K562 (cell line): ENCODE results near the gene PPEF2. TPM values are rescaled to one million over a fixed set of nuclear protein-coding genes. Genes with fewer than 3 reads are reported as not detected.

Source experiments
- BDP1 ChIP-seq: IDR thresholded peaks from 3 replicates; pipeline ENCODE4 v1.6.1; 2011; ENCODE audit not compliant: insufficient read length, insufficient read depth
- KAT2B ChIP-seq: IDR thresholded peaks from one replicate; pipeline ENCODE4 v1.6.1; 2012; ENCODE audit warnings: low read depth, mild to moderate bottlenecking, control low read depth, inconsistent platforms, low read length, moderate library complexity
- MBD2 ChIP-seq: sonication (generic); IDR thresholded peaks from 2 replicates; pipeline ENCODE4 v1.6.1; 2016; ENCODE audit warnings: low read depth, borderline replicate concordance
- NFRKB ChIP-seq: fragments of 450-650 bp; IDR thresholded peaks from 2 replicates; pipeline ENCODE4 v1.6.1; 2016; ENCODE audit warnings: low read depth
- NR1H2 ChIP-seq: sonication (generic); formaldehyde crosslinking; IDR thresholded peaks from 2 replicates; pipeline ENCODE4 v1.4.0; 2020; ENCODE audit warnings: mild to moderate bottlenecking, missing genetic modification reagents
- RAD21 ChIP-seq, 2 experiments: fragments of 250-450 bp in 1 of 2; fragments of 450-650 bp in 1 of 2; sonication (Bioruptor Pico) in 1 of 2; formaldehyde crosslinking in 1 of 2; IDR thresholded peaks in 1 of 2; conservative IDR thresholded peaks in 1 of 2; 2 replicates each; pipeline versions ENCODE4 v1.4.0 to v1.8.0; 2020 to 2022; ENCODE audit warnings: mild to moderate bottlenecking in 2 of 2, moderate library complexity in 1 of 2
- RBM25 ChIP-seq: fragments of 200-400 bp; formaldehyde crosslinking; IDR thresholded peaks from 2 replicates; pipeline ENCODE4 v1.6.1; 2018; ENCODE audit warnings: low read length, low read depth, moderate library complexity; ENCODE audit not compliant: severe bottlenecking
- RBM39 ChIP-seq: fragments of 200-400 bp; formaldehyde crosslinking; optimal IDR thresholded peaks from 2 replicates; pipeline ENCODE3; 2018; ENCODE audit warnings: low read depth, low read length
- SMC3 ChIP-seq: conservative IDR thresholded peaks from 2 replicates; pipeline ENCODE4 v1.6.1; 2011; ENCODE audit warnings: low read depth, low read length, improper control_type of control experiment; ENCODE audit not compliant: insufficient read depth
- TARDBP ChIP-seq: fragments of 450-650 bp; IDR thresholded peaks from 2 replicates; pipeline ENCODE4 v1.6.1; 2016
- TCF7 ChIP-seq: sonication (generic); IDR thresholded peaks from 2 replicates; pipeline ENCODE4 v1.6.1; 2016; ENCODE audit warnings: antibody characterized with exemption, borderline replicate concordance
- TFAM ChIP-seq: fragments of 250-450 bp; sonication (Bioruptor Pico); conservative IDR thresholded peaks from 2 replicates; pipeline ENCODE4 v1.5.0; 2021; ENCODE audit warnings: mild to moderate bottlenecking, moderate library complexity
- TOE1 ChIP-seq, 2 experiments: fragments of 450-650 bp in 1 of 2; sonication (generic) in 1 of 2; formaldehyde crosslinking in 1 of 2; IDR thresholded peaks; 2 replicates each; pipeline versions ENCODE4 v1.7.1 to v1.8.0; 2016 to 2022; ENCODE audit warnings: borderline replicate concordance in 2 of 2, mild to moderate bottlenecking in 2 of 2, antibody characterized with exemption in 1 of 2, inconsistent platforms in 1 of 2, low read depth in 1 of 2, missing genetic modification reagents in 1 of 2, moderate library complexity in 1 of 2
- TRIM24 ChIP-seq, 2 experiments: fragments of 450-650 bp; IDR thresholded peaks; 2 replicates each; pipeline ENCODE4 v1.6.1; 2016
- ZKSCAN3 ChIP-seq: fragments of 250-450 bp; sonication (Bioruptor Pico); IDR thresholded peaks from 2 replicates; pipeline ENCODE4 v1.4.0; 2020
- ZNF780A ChIP-seq: fragments of 250-450 bp; sonication (Bioruptor Pico); IDR thresholded peaks from 2 replicates; pipeline ENCODE4 v1.5.0; 2021; ENCODE audit warnings: mild to moderate bottlenecking
- polyA plus RNA-seq, 8 experiments: library from polyadenylated mRNA; depleted of rRNA in 4 of 8; stranded (reverse) in 5 of 8; unstranded in 3 of 8; fragments of >200 nt; fragmentation: Nextera tagmentation in 2 of 8; fragmentation: Illumina TruSeq in 1 of 8; extraction: Ambion mirVana in 2 of 8; extraction: Trizol in 1 of 8; gene quantifications; 2 replicates each; pipeline versions ENCODE4 v1.2.1 to v1.2.3, GENCODE V29; 2011 to 2014; ENCODE audit warnings: inconsistent platforms in 1 of 8, missing spikeins in 1 of 8
- total RNA-seq, 7 experiments: library from RNA; depleted of rRNA in 6 of 7; stranded (reverse); fragments of >200 nt in 6 of 7; fragmentation: Illumina TruSeq in 2 of 7; extraction: Trizol in 2 of 7; gene quantifications; 2 replicates each; pipeline versions ENCODE4 v1.2.1 to v1.2.3, GENCODE V29; 2011 to 2021; ENCODE audit warnings: low replicate concordance in 1 of 7
- TF ChIP-seq, protein P1 (sequence below): sonication (generic); formaldehyde crosslinking; IDR thresholded peaks from 2 replicates; pipeline ENCODE4 v1.8.0; 2022; ENCODE audit warnings: missing genetic modification reagents, mild to moderate bottlenecking, borderline replicate concordance
- TF ChIP-seq, protein P2 (sequence below): sonication (generic); formaldehyde crosslinking; IDR thresholded peaks from 2 replicates; pipeline ENCODE4 v1.8.0; 2022; ENCODE audit warnings: mild to moderate bottlenecking, missing genetic modification reagents, borderline replicate concordance
- TF ChIP-seq, protein P3 (sequence below), 2 experiments: fragments of 250-450 bp in 1 of 2; fragments of 450-650 bp in 1 of 2; sonication (Bioruptor Pico) in 1 of 2; IDR thresholded peaks; 2 replicates each; pipeline versions ENCODE4 v1.6.1 to v1.8.0; 2016 to 2021; ENCODE audit warnings: mild to moderate bottlenecking in 2 of 2, moderate library complexity in 2 of 2, missing compliant biosample characterization in 1 of 2, missing genetic modification characterization in 1 of 2
- TF ChIP-seq, protein P4 (sequence below): sonication (generic); formaldehyde crosslinking; IDR thresholded peaks from 2 replicates; pipeline ENCODE4 v1.9.0; 2022; ENCODE audit warnings: mild to moderate bottlenecking, missing genetic modification reagents
- TF ChIP-seq, protein P5 (sequence below): fragments of 200-800 bp; sonication (Bioruptor generic); IDR thresholded peaks from 2 replicates; pipeline ENCODE4 v1.6.1; 2017; ENCODE audit warnings: missing genetic modification characterization, missing compliant biosample characterization

PPEF2 gene
- total and polyA plus RNA-seq, 9 of the 15 experiments (the other 6 are each of a cell fraction or from before 2014, with no cell fraction given), result not detected

DNA sequence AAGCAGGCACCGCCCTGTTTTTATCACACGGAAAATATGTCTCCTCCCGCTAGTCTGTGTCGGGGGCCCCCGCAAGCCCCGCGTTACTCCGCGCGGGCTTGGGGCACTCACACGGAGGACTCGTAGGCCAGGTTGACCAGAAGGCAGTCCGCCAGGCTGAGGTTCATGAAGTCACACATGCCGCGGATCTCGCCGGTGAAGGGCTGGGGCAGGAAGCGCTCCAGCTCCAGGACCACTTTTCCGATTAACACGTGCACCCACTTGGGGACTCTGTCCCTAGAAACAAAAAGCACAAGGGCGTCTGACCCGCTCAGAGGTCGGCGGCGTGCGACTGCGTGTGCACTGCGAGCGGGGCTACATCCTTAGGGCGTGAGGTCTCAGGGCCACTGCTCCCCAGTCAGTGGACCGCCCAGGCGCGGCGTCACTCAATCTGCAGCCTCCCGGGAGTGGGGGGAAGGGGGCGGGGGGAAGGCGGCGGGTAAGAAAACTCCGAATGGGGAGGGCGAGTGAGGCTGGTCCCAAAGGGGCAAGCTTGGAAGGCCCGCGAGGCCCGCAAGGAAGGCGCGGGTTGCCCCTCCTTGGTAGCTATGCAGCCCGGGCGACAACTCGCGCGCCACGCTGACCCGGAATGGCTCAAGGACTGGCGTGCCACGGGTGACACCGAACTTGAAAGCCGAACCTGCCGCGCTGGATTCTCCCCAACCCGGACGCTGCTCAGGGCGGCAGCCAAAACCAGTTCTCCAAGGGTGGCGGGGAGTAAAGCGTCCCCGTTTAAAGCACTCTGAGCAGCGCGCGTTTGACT, 37.8 kb upstream of the PPEF2 start (continued):
- TF ChIP-seq, protein P1, sequence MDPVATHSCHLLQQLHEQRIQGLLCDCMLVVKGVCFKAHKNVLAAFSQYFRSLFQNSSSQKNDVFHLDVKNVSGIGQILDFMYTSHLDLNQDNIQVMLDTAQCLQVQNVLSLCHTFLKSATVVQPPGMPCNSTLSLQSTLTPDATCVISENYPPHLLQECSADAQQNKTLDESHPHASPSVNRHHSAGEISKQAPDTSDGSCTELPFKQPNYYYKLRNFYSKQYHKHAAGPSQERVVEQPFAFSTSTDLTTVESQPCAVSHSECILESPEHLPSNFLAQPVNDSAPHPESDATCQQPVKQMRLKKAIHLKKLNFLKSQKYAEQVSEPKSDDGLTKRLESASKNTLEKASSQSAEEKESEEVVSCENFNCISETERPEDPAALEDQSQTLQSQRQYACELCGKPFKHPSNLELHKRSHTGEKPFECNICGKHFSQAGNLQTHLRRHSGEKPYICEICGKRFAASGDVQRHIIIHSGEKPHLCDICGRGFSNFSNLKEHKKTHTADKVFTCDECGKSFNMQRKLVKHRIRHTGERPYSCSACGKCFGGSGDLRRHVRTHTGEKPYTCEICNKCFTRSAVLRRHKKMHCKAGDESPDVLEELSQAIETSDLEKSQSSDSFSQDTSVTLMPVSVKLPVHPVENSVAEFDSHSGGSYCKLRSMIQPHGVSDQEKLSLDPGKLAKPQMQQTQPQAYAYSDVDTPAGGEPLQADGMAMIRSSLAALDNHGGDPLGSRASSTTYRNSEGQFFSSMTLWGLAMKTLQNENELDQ, result no peak
- no peak for TF ChIP-seq TFAM (CRISPR knock-in tag)
- no peak for TF ChIP-seq RBM39
- no peak for TF ChIP-seq BDP1
- no peak for TF ChIP-seq SMC3
- no peak for TF ChIP-seq ZKSCAN3 (CRISPR knock-in tag)
- TF ChIP-seq MBD2, result no peak
- TF ChIP-seq, protein P2, sequence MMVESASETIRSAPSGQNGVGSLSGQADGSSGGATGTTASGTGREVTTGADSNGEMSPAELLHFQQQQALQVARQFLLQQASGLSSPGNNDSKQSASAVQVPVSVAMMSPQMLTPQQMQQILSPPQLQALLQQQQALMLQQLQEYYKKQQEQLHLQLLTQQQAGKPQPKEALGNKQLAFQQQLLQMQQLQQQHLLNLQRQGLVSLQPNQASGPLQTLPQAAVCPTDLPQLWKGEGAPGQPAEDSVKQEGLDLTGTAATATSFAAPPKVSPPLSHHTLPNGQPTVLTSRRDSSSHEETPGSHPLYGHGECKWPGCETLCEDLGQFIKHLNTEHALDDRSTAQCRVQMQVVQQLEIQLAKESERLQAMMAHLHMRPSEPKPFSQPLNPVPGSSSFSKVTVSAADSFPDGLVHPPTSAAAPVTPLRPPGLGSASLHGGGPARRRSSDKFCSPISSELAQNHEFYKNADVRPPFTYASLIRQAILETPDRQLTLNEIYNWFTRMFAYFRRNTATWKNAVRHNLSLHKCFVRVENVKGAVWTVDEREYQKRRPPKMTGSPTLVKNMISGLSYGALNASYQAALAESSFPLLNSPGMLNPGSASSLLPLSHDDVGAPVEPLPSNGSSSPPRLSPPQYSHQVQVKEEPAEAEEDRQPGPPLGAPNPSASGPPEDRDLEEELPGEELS (CRISPR knock-in tag), result peak; percentile 45; the same call in 1 of the 2 replicates
- no peak for TF ChIP-seq KAT2B
- TF ChIP-seq, protein P3, sequence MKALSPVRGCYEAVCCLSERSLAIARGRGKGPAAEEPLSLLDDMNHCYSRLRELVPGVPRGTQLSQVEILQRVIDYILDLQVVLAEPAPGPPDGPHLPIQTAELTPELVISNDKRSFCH (CRISPR knock-in tag; IDR thresholded peaks at IDR 0.05), result no peak
- TF ChIP-seq, protein P3 (tag; IDR thresholded peaks at IDR 0.05), result no peak
- TF ChIP-seq TARDBP, result no peak
- TF ChIP-seq, protein P4, sequence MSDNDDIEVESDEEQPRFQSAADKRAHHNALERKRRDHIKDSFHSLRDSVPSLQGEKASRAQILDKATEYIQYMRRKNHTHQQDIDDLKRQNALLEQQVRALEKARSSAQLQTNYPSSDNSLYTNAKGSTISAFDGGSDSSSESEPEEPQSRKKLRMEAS (CRISPR knock-in tag), result peak; percentile 79
- no peak for TF ChIP-seq TCF7
- no peak for TF ChIP-seq ZNF780A (CRISPR knock-in tag)
- TF ChIP-seq, protein P5, sequence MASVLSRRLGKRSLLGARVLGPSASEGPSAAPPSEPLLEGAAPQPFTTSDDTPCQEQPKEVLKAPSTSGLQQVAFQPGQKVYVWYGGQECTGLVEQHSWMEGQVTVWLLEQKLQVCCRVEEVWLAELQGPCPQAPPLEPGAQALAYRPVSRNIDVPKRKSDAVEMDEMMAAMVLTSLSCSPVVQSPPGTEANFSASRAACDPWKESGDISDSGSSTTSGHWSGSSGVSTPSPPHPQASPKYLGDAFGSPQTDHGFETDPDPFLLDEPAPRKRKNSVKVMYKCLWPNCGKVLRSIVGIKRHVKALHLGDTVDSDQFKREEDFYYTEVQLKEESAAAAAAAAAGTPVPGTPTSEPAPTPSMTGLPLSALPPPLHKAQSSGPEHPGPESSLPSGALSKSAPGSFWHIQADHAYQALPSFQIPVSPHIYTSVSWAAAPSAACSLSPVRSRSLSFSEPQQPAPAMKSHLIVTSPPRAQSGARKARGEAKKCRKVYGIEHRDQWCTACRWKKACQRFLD (CRISPR knock-in tag), result no peak
- no peak for TF ChIP-seq NFRKB
- no peak for TF ChIP-seq TRIM24 (IDR thresholded peaks at IDR 0.05)
- no peak for TF ChIP-seq TOE1 (IDR thresholded peaks at IDR 0.05; ENCODE audit: borderline replicate concordance)
- TF ChIP-seq TOE1 (CRISPR knock-in tag; IDR thresholded peaks at IDR 0.05; ENCODE audit: borderline replicate concordance, low read depth), result no peak
- no peak for TF ChIP-seq RBM25
- TF ChIP-seq RAD21 (CRISPR knock-in tag; conservative IDR thresholded peaks at IDR 0.05 in 1 of 2, IDR thresholded peaks at IDR 0.05 in 1 of 2), result no peak
- TF ChIP-seq NR1H2 (CRISPR knock-in tag), result no peak
